SIG-M5 treated with dmso at 0.1 percent for 504 hours (cell line): Measurements from ENCODE around the gene MTMR12.
"Not testable (repeated sequence)": the region's sequence is repeated elsewhere in the genome, so short reads cannot be mapped to it uniquely, and the experiment has no call there.

ENCODE experiments used
- DNase-seq: peaks from one replicate; lab custom pipeline; 2025; ENCODE audit not compliant: unreplicated experiment; lab: John Stamatoyannopoulos, UW

MTMR12 gene

DNA sequence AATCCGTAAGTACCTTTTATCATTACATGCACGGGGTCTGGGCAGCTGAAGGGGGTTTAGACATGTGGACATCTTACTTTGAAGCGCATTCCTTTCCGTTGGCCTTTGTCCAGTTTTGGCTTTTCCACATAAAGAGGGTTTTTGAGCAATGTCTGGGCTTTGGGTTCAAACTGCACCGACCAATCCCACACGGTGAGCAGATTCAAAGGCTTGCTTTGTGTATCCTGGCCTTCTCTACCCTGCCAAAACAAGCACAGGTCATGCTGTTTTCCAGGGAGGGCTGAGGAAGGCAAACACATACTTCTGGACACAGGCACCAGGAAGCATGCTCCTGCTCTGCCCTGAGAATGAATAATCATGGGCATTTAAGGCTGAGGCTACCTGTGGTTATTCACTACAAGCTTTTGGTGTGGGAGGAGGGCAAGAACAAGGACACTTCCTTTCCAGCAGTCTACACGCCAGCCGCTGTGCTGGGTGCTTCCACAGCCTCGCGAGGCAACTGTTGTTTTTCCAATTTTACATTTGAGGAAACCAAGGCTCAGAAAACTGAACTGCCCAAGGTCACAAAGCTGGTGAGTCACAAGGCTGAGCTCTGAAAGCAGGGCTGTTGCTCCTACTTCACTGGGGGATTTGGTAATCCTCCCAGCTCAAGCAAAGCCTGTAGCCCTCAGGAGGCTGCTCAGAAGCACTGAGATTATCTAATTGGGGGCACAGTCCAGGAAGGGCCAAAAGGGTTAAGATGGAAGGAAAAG, 78.9 kb downstream of the MTMR12 start:
- peak; percentile 91 for DNase-seq

DNA sequence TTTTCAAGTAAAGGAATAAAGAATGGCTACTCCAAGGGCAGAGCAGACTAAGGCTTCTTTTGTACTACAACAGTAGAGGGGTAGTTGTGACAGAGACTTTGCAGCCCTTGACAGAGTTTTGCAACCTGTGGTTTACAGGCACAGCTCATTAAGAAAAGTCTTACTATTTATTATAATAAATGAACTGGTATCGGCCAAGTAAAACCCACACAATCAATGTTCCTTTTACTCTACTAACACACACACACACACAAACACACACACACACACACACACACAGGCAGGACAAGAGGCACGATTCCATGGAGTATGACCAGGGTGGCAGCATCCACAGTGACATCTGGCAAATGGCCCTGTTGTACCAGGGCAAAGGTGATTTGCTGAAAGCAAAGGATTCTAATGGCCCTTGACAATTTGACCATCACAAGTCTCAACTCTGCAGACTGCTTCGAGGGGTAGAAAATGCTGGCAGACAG, 79.5 kb downstream of the MTMR12 start:
- peak; percentile 85 for DNase-seq

DNA sequence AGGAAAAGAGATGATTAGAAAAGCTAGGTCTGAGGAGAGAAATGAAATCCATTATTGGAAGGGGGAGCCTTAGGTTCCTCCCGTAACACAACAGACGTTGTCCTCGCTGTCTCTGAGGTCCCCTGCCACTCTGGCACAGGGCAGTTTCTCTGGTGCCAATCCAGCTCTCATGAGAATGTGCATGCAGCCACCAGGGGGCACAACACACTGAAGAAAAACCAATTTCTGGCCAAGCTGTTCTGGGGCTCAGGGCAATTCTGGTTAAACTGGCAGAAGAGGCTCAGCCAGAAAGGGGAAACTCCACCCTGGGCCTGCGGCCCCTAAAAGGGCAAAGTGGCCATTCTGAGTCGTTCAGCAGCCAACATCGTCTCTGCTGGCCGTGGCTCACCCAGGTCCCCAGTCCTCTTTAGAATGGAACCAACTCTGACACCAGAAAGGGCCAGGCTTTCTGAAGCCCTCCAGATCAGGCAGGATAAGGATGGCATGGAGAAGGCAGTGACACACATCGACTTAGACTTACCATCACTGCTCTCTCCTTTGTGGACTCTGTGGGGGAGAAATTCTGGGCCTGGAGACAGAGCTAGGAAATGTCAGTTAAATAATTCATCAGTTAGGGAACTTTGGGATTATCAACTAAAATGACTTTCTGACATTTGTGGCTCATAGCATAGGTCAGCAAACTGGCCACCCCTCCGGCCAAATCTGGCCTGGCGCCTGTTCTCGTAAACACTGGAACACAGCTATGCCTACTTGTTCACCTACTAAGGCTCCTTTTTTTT, 80.1 kb downstream of the MTMR12 start:
- DNase-seq, result peak; percentile 91

DNA sequence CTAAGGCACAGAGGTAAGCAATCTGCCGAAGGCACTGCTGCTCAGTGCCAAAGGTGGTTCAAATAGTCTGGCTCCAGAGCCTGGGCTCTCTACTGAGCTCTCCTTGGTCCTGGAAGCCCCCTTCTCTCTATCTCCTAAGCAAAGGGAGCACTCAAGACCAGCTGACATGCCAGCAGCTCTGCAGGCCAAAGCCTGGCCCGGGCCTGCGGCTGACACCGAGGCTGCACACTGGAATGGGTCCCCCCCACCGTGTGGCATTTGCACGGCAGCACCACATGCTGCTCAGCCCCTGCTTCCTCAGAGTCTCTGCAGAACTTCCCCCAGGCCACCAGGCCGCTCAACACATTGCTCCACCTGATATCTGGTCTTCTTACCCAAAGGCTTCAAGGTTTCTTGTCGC, 80.8 kb downstream of the MTMR12 start:
- peak; percentile 72 for DNase-seq

DNA sequence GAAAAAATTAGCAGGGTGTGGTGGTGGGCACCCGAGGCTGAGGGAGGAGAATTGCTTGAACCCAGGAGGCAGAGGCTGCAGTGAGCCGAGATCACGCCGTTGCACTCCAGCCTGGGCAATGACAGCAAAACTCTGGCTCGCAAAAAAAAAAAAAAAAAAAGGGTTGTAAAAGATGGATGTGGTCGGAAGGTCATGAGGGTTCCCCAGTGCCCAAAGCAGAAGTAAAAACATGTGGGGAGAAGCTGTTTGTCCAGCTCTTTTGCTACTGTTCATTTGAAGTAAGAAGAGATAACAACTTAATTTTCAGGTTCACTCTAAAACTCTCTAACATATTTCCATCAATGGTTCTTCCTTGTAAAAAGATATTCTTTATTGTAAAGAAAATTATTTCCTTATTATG, 81.5 kb downstream of the MTMR12 start:
- DNase-seq, result peak; percentile 65

DNA sequence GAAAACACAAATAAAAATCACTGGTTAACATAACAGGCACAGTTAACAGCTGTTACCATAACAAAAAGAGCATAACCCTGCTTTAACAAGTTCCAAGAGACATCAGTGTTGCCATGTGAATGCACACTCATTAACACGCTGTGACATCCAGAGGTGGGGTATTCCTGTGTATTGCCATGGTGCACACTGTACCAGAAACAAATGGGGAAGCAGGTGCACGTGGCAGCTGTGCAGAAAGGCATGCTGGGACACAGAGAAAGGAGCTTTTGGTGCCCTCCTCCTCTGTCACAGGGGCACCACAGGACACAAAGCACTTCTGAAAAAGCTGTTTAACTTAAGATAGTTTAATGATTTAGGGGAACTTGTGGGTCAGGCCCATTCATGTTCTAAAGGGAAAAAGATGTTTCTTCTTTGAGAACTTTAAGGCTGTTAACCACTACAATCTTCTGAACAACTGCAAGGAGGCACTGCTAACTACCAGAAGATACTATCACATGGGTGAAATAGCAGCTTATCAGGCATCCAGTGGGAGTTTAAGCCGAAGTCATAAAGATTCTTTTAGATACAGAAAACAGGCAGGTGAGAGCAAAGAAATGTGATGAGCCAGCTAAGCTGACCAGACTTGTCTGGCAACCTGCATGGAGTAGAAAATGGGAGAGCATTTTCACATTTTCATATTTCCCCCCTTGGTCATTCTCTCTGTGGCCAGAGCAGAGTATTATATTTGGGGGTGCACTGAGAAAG, 82.2 kb downstream of the MTMR12 start:
- DNase-seq, result peak; percentile 48

DNA sequence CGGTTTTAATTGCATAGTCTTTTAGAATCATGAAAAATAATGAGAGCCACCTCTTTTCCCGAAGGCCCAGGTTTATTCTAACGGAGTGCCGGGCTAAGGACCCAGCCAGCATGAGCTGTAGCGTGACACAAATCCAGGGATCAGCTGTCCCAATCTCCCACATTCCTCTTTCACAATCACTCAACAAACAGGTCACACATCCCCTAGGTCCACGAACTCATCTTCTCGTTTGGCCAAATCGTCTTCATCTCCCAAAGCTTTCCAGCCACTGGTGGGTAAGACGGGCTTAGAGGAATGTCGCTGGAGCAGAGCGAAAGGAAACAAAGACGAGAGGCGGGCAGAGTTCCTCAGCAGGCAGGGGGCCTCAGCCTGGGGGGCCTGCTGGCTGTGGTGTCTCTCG, 83.2 kb downstream of the MTMR12 start:
- DNase-seq, result no peak

DNA sequence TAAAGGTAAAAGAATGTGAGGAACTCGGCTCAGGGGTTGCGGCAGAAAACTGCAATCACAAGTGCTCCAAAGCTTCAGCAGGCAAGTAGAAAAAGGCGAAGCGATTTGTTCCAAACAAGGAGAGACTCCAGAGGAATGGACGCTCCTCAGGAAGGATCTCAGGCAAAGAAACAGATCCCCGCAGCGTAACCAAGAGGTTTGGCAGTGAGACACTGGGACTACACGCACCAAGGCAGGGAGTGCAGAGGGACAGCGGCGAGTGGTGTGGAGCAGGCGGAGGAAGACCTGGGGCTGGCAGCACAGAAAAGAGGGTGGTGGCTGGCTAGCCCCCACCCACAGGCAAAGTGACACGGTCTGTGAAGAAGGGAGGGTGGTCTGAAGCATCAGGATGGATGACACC, 83.9 kb downstream of the MTMR12 start:
- DNase-seq, result no peak

DNA sequence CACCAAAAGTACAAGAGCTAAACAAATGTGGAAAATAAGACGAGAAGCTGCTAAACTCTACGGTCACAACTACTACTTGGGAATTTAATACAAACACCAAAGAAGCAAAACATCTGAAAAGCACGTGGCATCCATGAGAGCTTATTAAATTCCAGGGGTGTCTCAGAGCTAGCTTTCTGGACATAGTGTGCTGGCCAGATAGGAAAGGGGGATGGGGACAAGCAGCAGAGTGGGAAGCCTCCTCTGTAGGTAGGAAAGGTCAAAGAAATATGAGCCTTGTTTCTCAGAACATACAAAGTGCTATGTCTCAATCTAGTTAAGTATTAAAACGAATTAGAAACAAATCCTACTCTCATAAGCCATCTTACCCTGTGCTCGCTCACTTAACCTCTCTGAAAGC, 87.3 kb downstream of the MTMR12 start:
- DNase-seq, result no peak

DNA sequence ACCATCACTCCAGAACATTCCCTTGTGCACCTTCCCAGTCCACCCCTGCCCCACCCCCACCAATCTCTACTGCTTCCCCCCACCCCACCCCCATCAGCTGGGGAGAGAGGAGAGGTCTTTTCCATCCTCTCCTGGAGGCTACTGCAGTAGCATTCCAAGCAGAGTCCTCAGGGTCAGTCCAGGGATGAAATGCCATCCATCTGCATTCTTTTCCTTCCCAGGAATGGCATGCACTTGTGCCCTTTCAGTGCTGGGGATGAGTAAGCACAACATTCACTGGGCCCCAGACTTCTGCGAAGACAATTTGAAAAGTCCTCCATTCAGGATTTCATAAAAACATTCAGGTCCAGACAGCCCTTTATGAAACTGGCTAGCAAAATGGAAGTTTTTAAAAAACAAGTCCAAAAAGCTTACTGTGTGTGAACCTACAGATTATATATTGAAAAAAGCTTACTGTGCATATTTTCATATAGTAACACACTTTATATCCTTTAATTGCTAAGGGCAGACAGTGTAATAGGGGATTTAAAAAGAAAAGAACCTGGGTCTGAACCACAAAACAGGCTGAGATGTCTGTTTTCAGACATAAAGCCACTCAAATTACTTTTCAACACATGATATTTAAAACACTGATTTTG, 88.6 kb downstream of the MTMR12 start:
- DNase-seq, result peak; percentile 20

DNA sequence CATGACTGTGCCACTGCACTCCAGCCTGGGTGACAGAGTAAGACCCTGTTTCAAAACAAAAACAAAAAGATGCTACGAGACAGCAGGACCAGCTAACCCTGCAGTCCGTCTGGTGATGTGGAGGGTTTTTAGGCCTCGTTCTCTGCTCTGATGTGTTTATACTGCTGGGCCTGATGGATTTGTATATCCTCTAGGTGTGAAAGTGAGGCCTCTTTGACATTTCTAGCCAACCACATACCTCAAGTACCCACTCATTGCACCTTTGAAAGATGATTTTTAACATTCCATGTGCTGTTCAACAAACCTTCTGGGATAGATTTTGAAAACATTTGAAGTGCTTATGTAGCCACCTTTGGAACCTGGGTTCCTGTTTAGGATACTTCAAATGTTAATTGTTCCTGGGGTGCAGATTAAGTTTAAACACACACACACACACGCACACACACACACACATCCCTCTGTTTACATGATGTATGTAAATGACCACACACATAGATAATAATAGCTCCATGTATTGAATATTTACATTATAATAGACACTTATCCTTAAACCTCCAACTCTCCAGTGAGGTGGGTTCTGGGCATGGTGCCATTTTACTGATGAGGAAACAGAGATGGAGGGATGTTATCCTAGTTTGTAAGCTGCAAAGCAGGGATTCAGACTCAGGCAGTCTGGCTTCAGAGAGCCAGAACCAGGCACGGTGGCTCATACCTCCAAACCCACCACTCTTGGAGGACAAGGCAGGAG, 89.8 kb downstream of the MTMR12 start:
- no peak for DNase-seq

DNA sequence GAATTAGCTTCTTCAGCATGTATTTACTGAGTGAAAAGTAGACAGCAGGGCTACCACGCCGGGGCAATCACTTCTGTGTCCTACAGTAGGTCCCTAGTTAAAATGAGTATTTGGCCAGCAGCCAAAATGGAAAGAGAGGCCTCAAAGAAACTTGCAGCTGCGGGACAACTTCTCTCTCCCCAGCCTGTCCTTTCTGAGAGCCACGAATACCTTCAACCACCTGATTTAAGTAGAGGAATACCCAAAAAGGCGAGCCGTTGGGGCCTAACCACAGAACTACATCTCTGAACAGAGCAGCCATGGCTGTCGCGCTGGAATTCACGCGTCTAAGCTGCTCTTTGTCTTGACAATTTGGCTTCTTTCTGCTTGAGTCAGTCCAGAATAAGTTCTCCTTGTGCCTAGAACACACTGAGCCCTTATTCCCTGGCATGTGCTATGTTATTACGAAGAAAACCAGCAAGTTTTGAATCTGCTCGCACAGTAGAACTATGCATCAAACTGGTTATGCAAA, 94.8 kb downstream of the MTMR12 start:
- peak; percentile 27 for DNase-seq

DNA sequence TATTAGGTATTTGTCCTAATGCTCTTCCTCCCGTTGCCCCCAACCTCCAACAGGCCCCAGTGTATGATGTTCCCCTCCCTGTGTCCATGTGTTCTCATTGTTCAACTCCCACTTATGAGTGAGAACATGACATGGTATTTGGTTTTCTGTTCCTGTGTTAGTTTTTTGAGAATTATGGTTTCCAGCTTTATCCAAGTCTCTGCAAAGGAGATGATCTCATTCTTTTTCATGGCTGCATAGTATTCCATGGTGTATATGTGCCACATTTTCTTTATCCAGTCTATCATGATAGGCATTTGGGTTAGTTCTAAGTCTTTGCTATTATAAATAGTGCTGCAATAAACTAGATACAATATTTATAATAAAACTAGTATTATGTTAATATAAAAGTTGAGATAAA, 98.4 kb downstream of the MTMR12 start:
- not testable (repeated sequence) for DNase-seq

DNA sequence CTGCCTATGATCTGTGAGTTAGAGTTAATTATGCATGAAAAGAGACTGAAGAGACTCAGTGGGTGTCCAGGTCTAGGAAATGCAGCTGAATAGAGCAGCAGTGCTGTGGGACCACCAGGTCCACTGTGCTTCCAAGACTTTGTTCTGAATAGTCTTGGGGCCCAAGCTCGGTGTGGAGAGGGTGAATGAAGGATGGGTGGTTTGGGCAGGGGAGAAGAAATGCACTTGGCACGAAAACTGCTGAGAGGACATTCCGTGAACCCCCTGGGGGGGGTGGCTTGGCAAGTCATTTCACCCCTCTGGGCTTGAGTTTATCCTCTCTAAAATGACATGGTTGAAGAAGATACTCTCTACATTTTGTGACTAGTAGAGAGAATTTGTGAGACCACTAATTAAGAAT, 102.6 kb downstream of the MTMR12 start:
- no peak for DNase-seq

DNA sequence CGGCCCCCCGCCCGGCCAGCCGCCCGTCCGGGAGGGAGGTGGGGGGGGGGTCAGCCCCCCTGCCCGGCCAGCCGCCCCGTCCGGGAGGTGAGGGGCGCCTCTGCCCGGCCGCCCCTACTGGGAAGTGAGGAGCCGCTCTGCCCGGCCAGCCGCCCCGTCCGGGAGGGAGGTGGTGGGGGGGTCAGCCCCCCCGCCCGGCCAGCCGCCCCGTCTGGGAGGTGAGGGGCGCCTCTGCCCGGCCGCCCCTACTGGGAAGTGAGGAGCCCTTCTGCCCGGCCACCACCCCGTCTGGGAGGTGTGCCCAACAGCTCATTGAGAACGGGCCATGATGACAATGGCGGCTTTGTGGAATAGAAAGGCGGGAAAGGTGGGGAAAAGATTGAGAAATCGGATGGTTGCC, 103.9 kb downstream of the MTMR12 start:
- DNase-seq, result not testable (repeated sequence)

DNA sequence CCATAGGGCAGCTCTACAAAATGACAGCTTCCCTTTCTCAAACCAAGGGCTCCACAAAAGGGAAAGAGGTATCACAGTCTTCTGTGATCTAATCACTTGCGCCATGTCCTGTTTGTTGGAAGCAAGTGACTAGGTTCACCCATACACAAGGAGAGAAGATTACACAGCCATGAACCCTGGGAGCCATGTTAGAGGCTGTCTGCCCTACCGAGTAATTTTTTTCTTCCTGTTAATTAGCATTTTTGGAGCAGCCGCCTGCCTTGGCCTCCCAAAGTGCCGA, 105.4 kb downstream of the MTMR12 start:
- peak; percentile 75 for DNase-seq

DNA sequence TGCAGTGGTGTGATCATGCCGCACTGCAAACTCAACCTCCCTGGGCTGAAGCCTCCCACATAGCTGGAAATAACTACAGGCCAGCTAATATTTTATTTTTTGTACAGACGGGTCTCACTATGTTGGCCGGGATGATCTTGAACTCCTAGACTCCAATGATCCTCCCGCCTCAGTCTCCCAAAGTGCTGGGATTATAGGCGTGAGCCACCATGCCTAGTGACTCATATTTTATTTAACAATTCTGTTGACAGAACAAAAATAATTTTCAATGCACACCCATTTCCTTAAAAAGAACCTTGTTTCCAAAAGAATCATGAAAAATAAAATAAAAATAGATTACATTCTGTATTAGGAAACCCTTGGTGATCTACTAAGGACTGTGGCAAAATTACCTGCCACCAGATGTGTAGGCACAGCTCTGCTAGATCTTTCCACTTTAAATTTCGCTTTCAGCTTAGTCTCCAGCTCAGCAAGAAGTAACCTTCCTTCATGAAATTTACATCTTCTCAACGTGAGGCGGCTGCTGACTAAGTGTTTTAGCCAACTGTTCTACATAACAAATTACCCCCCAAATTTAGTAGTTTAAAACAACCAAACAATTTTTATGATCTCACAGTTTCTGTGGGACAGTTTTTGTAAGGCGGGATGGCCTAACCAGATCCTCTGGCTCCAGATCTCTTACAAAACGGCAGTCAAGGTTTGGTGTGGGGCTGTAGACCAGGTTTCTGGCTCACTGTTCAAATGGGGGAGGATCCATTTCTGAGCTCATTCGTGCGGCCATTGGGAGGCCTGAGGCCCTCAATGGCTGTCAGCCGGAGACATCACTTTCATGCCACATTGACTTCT, 106.0 kb downstream of the MTMR12 start:
- no peak for DNase-seq

DNA sequence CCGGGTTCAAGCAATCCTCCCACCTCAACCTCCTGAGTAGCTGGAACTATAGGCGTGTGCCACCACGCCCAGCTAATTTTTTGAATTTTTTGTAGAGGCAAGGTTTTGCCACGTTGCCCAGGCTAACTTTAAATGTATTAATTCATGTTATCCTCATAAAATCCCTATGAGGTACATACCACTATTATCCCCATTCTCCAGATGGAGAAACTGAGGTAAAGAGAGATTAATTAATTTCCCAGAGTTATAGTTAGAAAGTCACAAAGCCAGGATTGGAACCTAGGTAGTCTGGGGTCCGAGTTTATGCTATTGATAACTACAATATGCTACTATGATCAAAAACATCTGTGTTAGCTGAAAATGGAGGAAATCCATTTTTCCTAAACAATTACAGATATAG, 106.7 kb downstream of the MTMR12 start:
- no peak for DNase-seq

DNA sequence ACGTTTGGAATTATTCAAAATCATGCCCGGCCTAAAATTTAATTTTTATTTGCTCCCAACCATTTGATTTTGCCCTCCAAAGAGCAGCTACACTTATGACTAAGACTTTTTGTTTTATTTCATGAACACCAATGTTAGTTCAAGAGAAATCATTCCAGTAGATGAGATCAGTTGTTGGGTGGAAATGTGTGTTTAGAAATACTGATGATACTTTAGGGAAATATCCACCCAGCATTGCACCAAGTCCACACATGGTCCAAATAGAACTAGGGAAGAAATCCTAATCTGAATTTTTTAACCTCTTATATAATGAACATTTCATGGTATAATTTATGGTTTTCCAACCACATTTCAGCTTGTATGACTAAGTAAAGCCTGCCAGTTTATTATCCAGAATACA, 110.3 kb downstream of the MTMR12 start:
- DNase-seq, result no peak
